HepG2 (cell line): ENCODE data around the gene METRNL.
A peak's percentile ranks its signal among the peaks of the same experiment; 100 is the strongest.

Experiments used
- CTCF ChIP-seq: sonication (generic); formaldehyde crosslinking; IDR thresholded peaks from 2 replicates; pipeline ENCODE4 v1.5.0; 2020; ENCODE audit warnings: mild to moderate bottlenecking, missing genetic modification reagents, moderate library complexity
- EZH2 ChIP-seq: conservative IDR thresholded peaks from 2 replicates; pipeline ENCODE4 v1.6.1; 2012; ENCODE audit warnings: mild to moderate bottlenecking, low read depth, low read length, moderate library complexity
- POLR2A ChIP-seq, 2 experiments: IDR thresholded peaks; 2 replicates each; pipeline ENCODE4 v1.6.1; 2011; ENCODE audit warnings: low read depth in 2 of 2, low read length in 2 of 2, mild to moderate bottlenecking in 1 of 2, moderate library complexity in 1 of 2; ENCODE audit not compliant: insufficient read depth in 1 of 2
- REST ChIP-seq, 2 experiments: IDR thresholded peaks; 2 replicates each; pipeline ENCODE4 v1.6.1; 2011 to 2012; ENCODE audit warnings: low read length in 2 of 2, borderline replicate concordance in 1 of 2, low read depth in 1 of 2, mild to moderate bottlenecking in 1 of 2, moderate library complexity in 1 of 2
- TAF1 ChIP-seq: sonication (generic); formaldehyde crosslinking; IDR thresholded peaks from 2 replicates; pipeline ENCODE4 v1.4.0; 2020; ENCODE audit warnings: missing genetic modification reagents
- ZFP41 ChIP-seq: sonication (generic); formaldehyde crosslinking; IDR thresholded peaks from 2 replicates; pipeline ENCODE4 v1.4.0; 2020; ENCODE audit warnings: mild to moderate bottlenecking, missing genetic modification reagents, borderline replicate concordance
- ZNF335 ChIP-seq: sonication (generic); formaldehyde crosslinking; IDR thresholded peaks from 2 replicates; pipeline ENCODE4 v1.4.0; 2020; ENCODE audit warnings: missing genetic modification reagents
- ZNF646 ChIP-seq: sonication (generic); formaldehyde crosslinking; IDR thresholded peaks from 2 replicates; pipeline ENCODE4 v1.9.0; 2021; ENCODE audit warnings: mild to moderate bottlenecking, missing genetic modification reagents
- ZNF850 ChIP-seq: sonication (generic); formaldehyde crosslinking; conservative IDR thresholded peaks from 2 replicates; pipeline ENCODE4 v1.9.0; 2021; ENCODE audit warnings: mild to moderate bottlenecking, missing genetic modification reagents

GRCh38 chr17:83083368-83084201 lies 4.2 kb downstream of the METRNL start:
- no peak for TF ChIP-seq ZNF646 (CRISPR knock-in tag)
- no peak for TF ChIP-seq ZFP41 (CRISPR knock-in tag)
- TF ChIP-seq CTCF (CRISPR knock-in tag) = no peak
- TF ChIP-seq POLR2A (IDR thresholded peaks at IDR 0.05; ENCODE audit: insufficient read depth in 1 of 2, low read depth in 2 of 2, low read length in 2 of 2) = no peak
- TF ChIP-seq EZH2 = peak; percentile 67; the same call in 1 of the 2 replicates
- no peak for TF ChIP-seq ZNF335
- no peak for TF ChIP-seq TAF1
- TF ChIP-seq REST (IDR thresholded peaks at IDR 0.05; ENCODE audit: borderline replicate concordance in 1 of 2, low read depth in 1 of 2, low read length in 2 of 2) = no peak
- no peak for TF ChIP-seq ZNF850 (CRISPR knock-in tag)
